OCI-LY3 (cell line): Measurements from ENCODE around the gene PHC2.

Experiments
- H2AFZ ChIP-seq: fragments of 200-600, 300-600 bp; shearing (Covaris generic); 2 replicates; pipeline ENCODE4 v1.6.0; 2014; ENCODE audit warnings: antibody characterized with exemption, low read depth, low read length
- H3K27ac ChIP-seq: fragments of 200-600, 300-600 bp; sonication (generic); 2 replicates; pipeline ENCODE4 v1.5.1; 2014; ENCODE audit warnings: mild to moderate bottlenecking, low read length, moderate library complexity, mixed read lengths
- H3K27me3 ChIP-seq: fragments of 200-600, 300-600 bp; sonication (generic); 2 replicates; pipeline ENCODE4 v1.6.1; 2014; ENCODE audit warnings: low read depth, low read length, mixed read lengths
- H3K36me3 ChIP-seq: fragments of 200-600, 300-600 bp; sonication (generic); replicated peaks from 2 replicates; pipeline ENCODE3; 2014; ENCODE audit warnings: low read depth, low read length, mixed read lengths
- H3K4me1 ChIP-seq: fragments of 300-600, 200-600 bp; sonication (generic); 2 replicates; pipeline ENCODE4 v1.6.1; 2014; ENCODE audit warnings: low read length, mixed read lengths
- H3K4me2 ChIP-seq: fragments of 200-600, 300-600 bp; sonication (generic); 2 replicates; pipeline ENCODE4 v1.6.1; 2014; ENCODE audit warnings: low read length, mixed read lengths
- H3K4me3 ChIP-seq: fragments of 300-600, 200-600 bp; sonication (generic); 2 replicates; pipeline ENCODE4 v1.5.1; 2014; ENCODE audit warnings: antibody characterized with exemption, mild to moderate bottlenecking, low read length, moderate library complexity
- H3K79me2 ChIP-seq: fragments of 300-600, 200-600 bp; shearing (Covaris generic); 2 replicates; pipeline ENCODE4 v1.6.1; 2014; ENCODE audit warnings: mild to moderate bottlenecking, low read length, mixed read lengths
- H3K9ac ChIP-seq: fragments of 300-600, 200-600 bp; shearing (Covaris generic); 2 replicates; pipeline ENCODE4 v1.6.0; 2014; ENCODE audit warnings: mild to moderate bottlenecking, low read length, moderate library complexity
- H3K9me3 ChIP-seq: fragments of 200-600, 300-600 bp; shearing (Covaris generic); 2 replicates; pipeline ENCODE4 v1.6.1; 2014; ENCODE audit warnings: low read length, mixed read lengths; ENCODE audit not compliant: insufficient read depth
- H4K20me1 ChIP-seq: fragments of 200-600, 300-600 bp; sonication (generic); 2 replicates; pipeline ENCODE4 v1.6.1; 2016; ENCODE audit warnings: low read length, mixed read lengths; ENCODE audit not compliant: insufficient read depth
- EZH2phosphoT487 ChIP-seq: fragments of 200-600 bp; shearing (Covaris generic); IDR thresholded peaks from 2 replicates; pipeline ENCODE4 v1.6.1; 2018; ENCODE audit warnings: antibody characterized with exemption, mixed run types, low read depth
- TF ChIP-seq, protein P1 (sequence below): fragments of 200-600, 300-600 bp; sonication (generic); IDR thresholded peaks from 2 replicates; pipeline ENCODE4 v1.5.1; 2014; ENCODE audit warnings: antibody characterized with exemption, low read length, low read depth

PHC2 gene

GRCh38 chr1:33379631-33380354, 51.1 kb downstream of the PHC2 start:
- no peak overlapping the region for H3K9ac ChIP-seq
- H2AFZ ChIP-seq = no peak overlapping the region
- H3K27ac ChIP-seq = no peak overlapping the region
- no peaks in the 10 kb centered on the region for H3K36me3 ChIP-seq
- no peak overlapping the region for H3K4me2 ChIP-seq
- no peak overlapping the region for H3K4me3 ChIP-seq
- no peaks in the 10 kb centered on the region for H3K79me2 ChIP-seq
- TF ChIP-seq, protein P1, sequence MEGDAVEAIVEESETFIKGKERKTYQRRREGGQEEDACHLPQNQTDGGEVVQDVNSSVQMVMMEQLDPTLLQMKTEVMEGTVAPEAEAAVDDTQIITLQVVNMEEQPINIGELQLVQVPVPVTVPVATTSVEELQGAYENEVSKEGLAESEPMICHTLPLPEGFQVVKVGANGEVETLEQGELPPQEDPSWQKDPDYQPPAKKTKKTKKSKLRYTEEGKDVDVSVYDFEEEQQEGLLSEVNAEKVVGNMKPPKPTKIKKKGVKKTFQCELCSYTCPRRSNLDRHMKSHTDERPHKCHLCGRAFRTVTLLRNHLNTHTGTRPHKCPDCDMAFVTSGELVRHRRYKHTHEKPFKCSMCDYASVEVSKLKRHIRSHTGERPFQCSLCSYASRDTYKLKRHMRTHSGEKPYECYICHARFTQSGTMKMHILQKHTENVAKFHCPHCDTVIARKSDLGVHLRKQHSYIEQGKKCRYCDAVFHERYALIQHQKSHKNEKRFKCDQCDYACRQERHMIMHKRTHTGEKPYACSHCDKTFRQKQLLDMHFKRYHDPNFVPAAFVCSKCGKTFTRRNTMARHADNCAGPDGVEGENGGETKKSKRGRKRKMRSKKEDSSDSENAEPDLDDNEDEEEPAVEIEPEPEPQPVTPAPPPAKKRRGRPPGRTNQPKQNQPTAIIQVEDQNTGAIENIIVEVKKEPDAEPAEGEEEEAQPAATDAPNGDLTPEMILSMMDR = no peak
- no peak for TF ChIP-seq EZH2phosphoT487
- no peaks in the 10 kb centered on the region for H3K4me1 ChIP-seq
- no peaks in the 10 kb centered on the region for H4K20me1 ChIP-seq
- H3K9me3 ChIP-seq = no peaks in the 10 kb centered on the region
- H3K27me3 ChIP-seq = 0 out of 2 replicates have a peak, but pooled peaks cover 17% of the 10 kb centered on the region

DNA sequence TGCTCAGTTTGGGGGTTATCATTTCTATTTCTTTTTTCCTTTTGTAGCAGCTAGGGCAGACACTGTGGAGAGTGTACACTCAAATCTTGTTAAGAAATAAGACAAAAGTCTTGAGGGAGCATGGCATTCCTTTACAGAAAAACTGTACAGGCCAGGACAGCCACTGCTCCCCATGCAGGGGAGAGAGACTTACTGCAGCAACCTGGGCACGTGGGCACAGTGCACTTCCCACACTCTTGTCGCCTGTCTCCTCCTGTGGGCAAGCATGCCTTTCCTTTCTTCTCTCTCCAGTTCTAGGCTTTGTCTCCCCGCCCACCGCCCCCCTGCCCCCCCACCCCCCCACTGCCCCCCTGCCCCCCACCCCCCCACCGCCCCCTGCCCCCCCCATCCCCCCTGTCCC, 51.9 kb downstream of the PHC2 start:
- TF ChIP-seq, protein P1 = no peak
- no peak for TF ChIP-seq EZH2phosphoT487
- Histone ChIP-seq H3K79me2 (no peaks in the 10 kb centered on the region), H3K27me3 (0 out of 2 replicates have a peak, but pooled peaks cover 17% of the 10 kb centered on the region), H3K27ac (no peak overlapping the region), H3K9me3 (no peaks in the 10 kb centered on the region), H4K20me1 (no peaks in the 10 kb centered on the region), H3K4me1 (no peaks in the 10 kb centered on the region), H2AFZ (no peak overlapping the region), H3K4me3 (no peak overlapping the region), H3K9ac (no peak overlapping the region), H3K4me2 (no peak overlapping the region), H3K36me3 (no peaks in the 10 kb centered on the region)

- Histone ChIP-seq H4K20me1 (no peaks in the 10 kb centered on the region), H3K36me3 (no peaks in the 10 kb centered on the region), H3K4me1 (no peaks in the 10 kb centered on the region), H3K9ac (no peak overlapping the region), H3K4me2 (no peak overlapping the region), H3K79me2 (no peaks in the 10 kb centered on the region), H3K9me3 (no peaks in the 10 kb centered on the region), H3K4me3 (no peak overlapping the region), H2AFZ (no peak overlapping the region), H3K27ac (no peak overlapping the region), H3K27me3 (0 out of 2 replicates have a peak, but pooled peaks cover 17% of the 10 kb centered on the region)
- TF ChIP-seq, protein P1 = no peak
- no peak for TF ChIP-seq EZH2phosphoT487
These were observed 52.4 kb downstream of the PHC2 start for GRCh38 chr1:33378524-33378923.

- no peak for TF ChIP-seq EZH2phosphoT487
- TF ChIP-seq, protein P1 = no peak
- H3K4me1 ChIP-seq = no peaks in the 10 kb centered on the region
- no peak overlapping the region for H3K9ac ChIP-seq
- no peaks in the 10 kb centered on the region for H3K36me3 ChIP-seq
- H3K27me3 ChIP-seq = 0 out of 2 replicates have a peak, but pooled peaks cover 17% of the 10 kb centered on the region
- no peak overlapping the region for H3K4me2 ChIP-seq
- no peak overlapping the region for H3K27ac ChIP-seq
- no peaks in the 10 kb centered on the region for H3K79me2 ChIP-seq
- H4K20me1 ChIP-seq = no peaks in the 10 kb centered on the region
- no peak overlapping the region for H2AFZ ChIP-seq
- H3K9me3 ChIP-seq = no peaks in the 10 kb centered on the region
- H3K4me3 ChIP-seq = no peak overlapping the region
These were observed 53.1 kb downstream of the PHC2 start for GRCh38 chr1:33377756-33378155.
